Measurements from ENCODE around the gene SLC6A11. TPM values are rescaled to one million over a fixed set of nuclear protein-coding genes. Genes with fewer than 3 reads are reported as not detected.

Gene SLC6A11
- total RNA-seq, 4 donors from 2014 or later, result 1.8 to 7.8 (median 5.3) TPM

DNA sequence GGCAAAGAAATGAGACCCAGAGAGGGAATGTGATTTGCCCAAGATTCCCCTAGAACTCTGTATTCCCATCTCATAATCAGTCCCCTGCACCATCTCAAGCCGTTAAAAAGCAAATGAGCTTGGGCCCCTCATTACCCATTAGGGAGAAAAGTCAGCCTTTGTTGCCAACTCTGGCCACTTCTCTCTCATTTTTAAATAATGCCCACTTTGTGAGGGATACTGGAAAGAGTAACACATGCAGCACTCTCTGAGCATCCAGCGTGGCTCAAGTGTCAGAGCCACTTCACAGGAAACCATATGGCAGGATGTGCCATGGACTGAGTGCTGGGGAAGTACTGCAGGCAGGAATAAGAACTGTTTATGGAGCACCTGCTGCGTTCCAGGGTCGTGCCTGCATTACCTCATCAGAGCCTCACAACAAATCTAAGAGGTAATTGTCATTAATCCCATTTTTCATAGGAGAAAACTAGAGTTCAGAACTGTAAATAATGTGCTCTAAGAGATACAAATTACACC, 126.7 kb downstream of the SLC6A11 start:
- 78% methylated on average over 4 of the region's 4 CpGs for WGBS, 2 donors
- TF ChIP-seq POLR2A (IDR thresholded peaks at IDR 0.05), result no peak
- TF ChIP-seq, protein P1, sequence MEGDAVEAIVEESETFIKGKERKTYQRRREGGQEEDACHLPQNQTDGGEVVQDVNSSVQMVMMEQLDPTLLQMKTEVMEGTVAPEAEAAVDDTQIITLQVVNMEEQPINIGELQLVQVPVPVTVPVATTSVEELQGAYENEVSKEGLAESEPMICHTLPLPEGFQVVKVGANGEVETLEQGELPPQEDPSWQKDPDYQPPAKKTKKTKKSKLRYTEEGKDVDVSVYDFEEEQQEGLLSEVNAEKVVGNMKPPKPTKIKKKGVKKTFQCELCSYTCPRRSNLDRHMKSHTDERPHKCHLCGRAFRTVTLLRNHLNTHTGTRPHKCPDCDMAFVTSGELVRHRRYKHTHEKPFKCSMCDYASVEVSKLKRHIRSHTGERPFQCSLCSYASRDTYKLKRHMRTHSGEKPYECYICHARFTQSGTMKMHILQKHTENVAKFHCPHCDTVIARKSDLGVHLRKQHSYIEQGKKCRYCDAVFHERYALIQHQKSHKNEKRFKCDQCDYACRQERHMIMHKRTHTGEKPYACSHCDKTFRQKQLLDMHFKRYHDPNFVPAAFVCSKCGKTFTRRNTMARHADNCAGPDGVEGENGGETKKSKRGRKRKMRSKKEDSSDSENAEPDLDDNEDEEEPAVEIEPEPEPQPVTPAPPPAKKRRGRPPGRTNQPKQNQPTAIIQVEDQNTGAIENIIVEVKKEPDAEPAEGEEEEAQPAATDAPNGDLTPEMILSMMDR (IDR thresholded peaks at IDR 0.05), result no peak
- intact Hi-C loops (cut with DNase I; ENCODE audit: low total_unique reads), result no loop called here

DNA sequence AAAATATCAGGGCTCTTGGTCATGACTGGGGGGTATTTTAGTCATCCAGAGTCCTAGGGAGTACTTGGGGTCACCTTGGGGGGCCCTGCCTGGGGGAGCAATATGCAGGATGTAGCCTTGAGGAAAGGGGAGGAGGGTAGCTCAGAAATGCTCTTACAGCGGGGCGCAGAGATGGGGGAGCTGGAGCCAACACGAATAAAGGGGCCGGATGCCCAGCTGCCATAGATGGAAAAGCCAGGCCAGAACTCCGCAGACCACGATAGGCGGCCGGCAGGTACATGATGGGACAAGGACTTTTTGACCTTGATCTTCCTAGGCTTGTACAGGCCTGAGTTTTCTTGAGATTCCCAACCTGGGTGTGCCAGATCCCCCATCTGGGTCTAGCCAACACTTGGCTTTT, 128.8 kb downstream of the SLC6A11 start:
- intact Hi-C loops (cut with DNase I; ENCODE audit: low total_unique reads), result loop anchor here (5.0 kb wide), 1 partner anchor 107 kb away; no protein-coding TSS in a partner anchor
- 77 to 89% methylated on average over 8 of the region's 8 CpGs for WGBS, 2 donors
- TF ChIP-seq POLR2A (IDR thresholded peaks at IDR 0.05), result no peak
- TF ChIP-seq, protein P1 (IDR thresholded peaks at IDR 0.05), result no peak
- H3K4me3 ChIP-seq (ENCODE audit: low read depth, poor library complexity, severe bottlenecking), result no peak overlapping the region
- no peak for DNase-seq (ENCODE audit: low spot score in 2 of 2)

More for the DNA sequence above, 126.7 kb downstream of the SLC6A11 start:
- no peak overlapping the region for H3K4me3 ChIP-seq (ENCODE audit: low read depth, poor library complexity, severe bottlenecking)
- DNase-seq (ENCODE audit: low spot score in 2 of 2), result no peak

DNA sequence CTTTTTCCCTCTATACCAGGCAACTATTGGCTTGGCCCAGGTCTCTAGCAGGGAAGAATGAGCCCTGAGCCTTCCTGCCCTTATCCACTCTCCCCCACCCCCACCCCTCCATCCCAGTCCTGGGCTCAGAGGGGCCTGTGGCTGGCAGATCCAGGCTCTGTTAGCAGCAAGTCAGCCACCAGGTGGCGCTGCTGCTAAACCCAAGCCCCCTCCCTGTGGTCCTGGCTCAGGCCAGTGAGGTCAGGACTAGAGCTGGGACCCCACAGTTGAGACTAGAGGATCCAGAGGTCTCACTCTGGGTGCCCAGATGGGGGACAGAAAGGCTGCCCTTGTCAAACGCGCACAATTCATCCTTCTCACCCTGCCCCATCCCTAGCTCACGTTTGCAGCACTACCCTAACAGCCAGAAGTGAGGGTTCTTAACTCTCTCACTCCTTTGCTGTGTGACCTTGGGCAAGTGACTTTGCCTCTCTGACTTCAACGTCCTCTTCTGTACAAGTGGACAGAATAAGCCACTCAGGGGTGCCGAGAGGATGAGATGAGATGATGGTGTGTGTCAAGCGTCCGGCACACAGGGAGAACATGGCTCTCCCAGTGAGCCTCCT, 129.8 kb downstream of the SLC6A11 start:
- H3K4me3 ChIP-seq (ENCODE audit: low read depth, poor library complexity, severe bottlenecking), result no peak overlapping the region
- intact Hi-C loops (cut with DNase I; ENCODE audit: low total_unique reads), result loop anchor here (5.0 kb wide), 1 partner anchor 107 kb away; no protein-coding TSS in a partner anchor
- TF ChIP-seq, protein P1 (IDR thresholded peaks at IDR 0.05), result no peak
- TF ChIP-seq POLR2A (IDR thresholded peaks at IDR 0.05), result no peak
- DNase-seq (ENCODE audit: low spot score in 2 of 2), result peak in 1 of 2 donors; percentile 88
- 52 to 57% methylated on average over 7 to 8 of the region's 8 CpGs for WGBS, 2 donors

DNA sequence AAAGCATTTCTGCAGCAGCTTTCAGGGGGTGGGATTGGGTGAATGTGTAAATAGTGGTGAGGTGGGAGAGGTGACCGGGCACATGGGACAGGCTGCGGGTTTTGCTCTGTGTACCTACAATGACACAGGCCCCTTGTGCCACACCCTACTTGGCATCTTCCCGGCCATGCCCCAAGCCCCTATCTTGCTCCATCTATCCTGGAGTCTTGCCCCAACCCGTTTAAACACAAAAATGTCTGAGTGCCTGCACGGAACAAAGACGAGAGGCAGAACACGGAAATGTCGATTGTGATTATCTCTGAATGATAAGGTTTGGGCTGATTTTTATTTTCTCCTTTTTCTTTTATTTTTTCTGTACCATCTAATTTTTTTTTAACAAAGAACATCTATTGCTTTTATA, 130.5 kb downstream of the SLC6A11 start:
- DNase-seq (ENCODE audit: low spot score in 2 of 2), result no peak
- WGBS, 2 donors, result 38 to 45% methylated on average over 8 of the region's 8 CpGs
- TF ChIP-seq POLR2A (IDR thresholded peaks at IDR 0.05), result no peak
- TF ChIP-seq, protein P1 (IDR thresholded peaks at IDR 0.05), result no peak
- H3K4me3 ChIP-seq (ENCODE audit: low read depth, poor library complexity, severe bottlenecking), result no peak overlapping the region
- intact Hi-C loops (cut with DNase I; ENCODE audit: low total_unique reads), result loop anchor here (5.0 kb wide), 1 partner anchor 106 kb away; no protein-coding TSS in a partner anchor

DNA sequence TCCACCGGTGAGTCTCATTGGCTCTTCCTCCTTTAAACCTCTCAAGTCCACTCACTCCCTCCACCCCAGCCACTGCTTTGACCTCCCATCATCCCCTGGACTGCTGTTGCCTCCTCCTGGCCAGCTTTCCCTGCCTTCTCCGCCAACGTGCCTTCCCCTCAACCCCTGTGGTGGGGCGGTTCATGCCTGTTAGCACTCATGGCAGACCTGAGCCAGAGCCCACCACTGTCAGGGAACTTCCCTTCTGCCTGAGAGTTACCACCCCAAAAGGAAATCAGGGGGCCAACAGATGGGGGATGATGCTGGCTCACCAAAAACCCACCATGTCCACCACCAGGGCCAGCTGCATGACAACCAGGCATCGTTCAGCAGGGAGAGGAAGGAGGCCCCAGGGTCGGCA, 132.3 kb downstream of the SLC6A11 start:
- TF ChIP-seq, protein P1 (IDR thresholded peaks at IDR 0.05), result no peak
- no peak for TF ChIP-seq POLR2A (IDR thresholded peaks at IDR 0.05)
- intact Hi-C loops (cut with DNase I; ENCODE audit: low total_unique reads), result loop anchor here (5.0 kb wide), 1 partner anchor 104 kb away; no protein-coding TSS in a partner anchor
- DNase-seq (ENCODE audit: low spot score in 2 of 2), result no peak
- no peak overlapping the region for H3K4me3 ChIP-seq (ENCODE audit: low read depth, poor library complexity, severe bottlenecking)
- 69 to 84% methylated on average over 6 of the region's 6 CpGs for WGBS, 2 donors

All from lower leg skin (tissue), 4 donors.